ENCODE results near the gene DHCR24.

DHCR24 gene

DNA sequence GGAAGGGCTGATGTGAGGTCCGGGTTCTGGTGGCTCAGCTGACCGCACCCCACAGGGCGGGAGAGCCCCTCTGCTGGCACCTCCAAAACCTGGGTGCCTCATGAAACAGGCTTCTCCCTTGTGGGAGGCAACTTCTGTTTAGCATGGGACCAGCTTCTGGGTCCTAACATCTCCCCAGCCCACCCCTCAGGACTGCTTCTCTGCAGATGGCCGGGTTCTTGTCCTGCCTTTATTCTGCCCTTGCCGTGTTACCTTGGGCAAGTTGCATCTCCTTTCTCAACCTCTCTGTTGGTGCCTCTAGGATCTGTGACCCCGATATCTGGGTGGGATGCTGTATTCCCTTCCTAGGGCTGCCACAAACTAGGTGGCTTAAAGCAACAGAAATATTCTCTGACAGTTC, 70.9 kb downstream of the DHCR24 start (continued):
- TF ChIP-seq ZNF521 (tag by site-specific recombination; IDR thresholded peaks at IDR 0.05) (no peak), ZNF623 (tag by site-specific recombination; IDR thresholded peaks at IDR 0.05) (no peak), ZNF146 (tag by site-specific recombination; IDR thresholded peaks at IDR 0.05) (no peak), ZNF548 (tag by site-specific recombination; IDR thresholded peaks at IDR 0.05) (no peak), ZNF529 (tag by site-specific recombination; IDR thresholded peaks at IDR 0.05; ENCODE audit: insufficient replicate concordance) (no peak), ZNF610 (tag by site-specific recombination; IDR thresholded peaks at IDR 0.05; ENCODE audit: borderline replicate concordance) (no peak), ZNF426 (tag by site-specific recombination; IDR thresholded peaks at IDR 0.05) (no peak), ZNF2 (tag by site-specific recombination; IDR thresholded peaks at IDR 0.05) (no peak)
- TF ChIP-seq, protein P1, sequence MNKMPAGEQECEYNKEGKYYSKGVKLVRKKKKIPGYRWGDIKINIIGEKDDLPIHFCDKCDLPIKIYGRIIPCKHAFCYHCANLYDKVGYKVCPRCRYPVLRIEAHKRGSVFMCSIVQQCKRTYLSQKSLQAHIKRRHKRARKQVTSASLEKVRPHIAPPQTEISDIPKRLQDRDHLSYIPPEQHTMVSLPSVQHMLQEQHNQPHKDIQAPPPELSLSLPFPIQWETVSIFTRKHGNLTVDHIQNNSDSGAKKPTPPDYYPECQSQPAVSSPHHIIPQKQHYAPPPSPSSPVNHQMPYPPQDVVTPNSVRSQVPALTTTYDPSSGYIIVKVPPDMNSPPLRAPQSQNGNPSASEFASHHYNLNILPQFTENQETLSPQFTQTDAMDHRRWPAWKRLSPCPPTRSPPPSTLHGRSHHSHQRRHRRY (tag by site-specific recombination; IDR thresholded peaks at IDR 0.05), result no peak

DNA sequence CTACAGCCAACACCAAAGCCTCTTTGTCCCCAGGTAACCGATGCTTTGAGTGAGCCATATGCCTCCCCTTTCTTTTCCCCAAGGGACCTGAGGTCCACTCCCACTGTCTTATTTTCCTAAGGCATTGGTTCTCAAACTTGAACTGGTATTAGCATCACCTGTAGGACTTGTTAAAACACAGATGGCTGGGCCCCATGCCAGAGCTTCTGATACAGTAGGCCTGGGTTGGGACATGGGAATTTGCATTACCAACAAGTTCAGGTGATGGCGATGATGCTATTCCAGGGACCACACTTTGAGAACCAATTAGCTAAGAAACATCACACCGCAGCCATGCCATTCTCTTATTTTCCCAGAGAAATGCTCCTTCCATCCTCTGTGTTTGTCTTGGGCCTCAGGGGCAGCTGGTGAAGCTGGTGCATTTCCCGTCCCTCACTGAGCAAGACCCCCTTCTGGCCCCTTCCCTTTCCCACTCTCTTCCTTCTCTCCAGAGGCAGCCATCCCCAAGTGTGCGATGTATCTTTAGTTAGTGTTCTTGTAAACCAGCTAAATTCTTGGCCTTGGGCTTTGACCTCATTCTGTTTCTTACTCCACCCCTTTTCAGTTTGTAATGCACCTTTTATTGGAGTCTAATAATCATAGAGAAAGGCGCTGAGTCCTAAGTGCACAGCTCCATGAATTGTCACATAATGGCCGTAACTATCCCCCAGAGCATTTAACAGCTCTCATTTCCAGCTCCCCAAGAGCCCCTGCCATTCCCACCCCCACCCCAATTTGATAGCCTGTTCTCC, 71.7 kb downstream of the DHCR24 start:
- Histone ChIP-seq H3K27ac (ENCODE audit: extremely low read depth, low read depth, low read length) (no peak overlapping the region), H3K4me3 (ENCODE audit: low read depth, low read length) (no peak overlapping the region), H3K4me1 (ENCODE audit: control insufficient read depth, insufficient read depth, low read length) (no peaks in the 10 kb centered on the region), H3K36me3 (ENCODE audit: control insufficient read depth in 2 of 2, insufficient read depth in 1 of 2, low read length in 2 of 2) (no peaks in the 10 kb centered on the region), H3K9me3 (ENCODE audit: control insufficient read depth, insufficient read depth, low read depth, low read length) (no peaks in the 10 kb centered on the region)
- no peak for TF ChIP-seq ZSCAN23 (tag by site-specific recombination; IDR thresholded peaks at IDR 0.05)
- TF ChIP-seq ZNF664 (tag by site-specific recombination; IDR thresholded peaks at IDR 0.05), result no peak
- no peak for TF ChIP-seq HOXA7 (CRISPR knock-in tag; IDR thresholded peaks at IDR 0.05; ENCODE audit: borderline replicate concordance)
- TF ChIP-seq SETDB1 (IDR thresholded peaks at IDR 0.05; ENCODE audit: insufficient read length, low read length), result no peak
- TF ChIP-seq, protein P2, sequence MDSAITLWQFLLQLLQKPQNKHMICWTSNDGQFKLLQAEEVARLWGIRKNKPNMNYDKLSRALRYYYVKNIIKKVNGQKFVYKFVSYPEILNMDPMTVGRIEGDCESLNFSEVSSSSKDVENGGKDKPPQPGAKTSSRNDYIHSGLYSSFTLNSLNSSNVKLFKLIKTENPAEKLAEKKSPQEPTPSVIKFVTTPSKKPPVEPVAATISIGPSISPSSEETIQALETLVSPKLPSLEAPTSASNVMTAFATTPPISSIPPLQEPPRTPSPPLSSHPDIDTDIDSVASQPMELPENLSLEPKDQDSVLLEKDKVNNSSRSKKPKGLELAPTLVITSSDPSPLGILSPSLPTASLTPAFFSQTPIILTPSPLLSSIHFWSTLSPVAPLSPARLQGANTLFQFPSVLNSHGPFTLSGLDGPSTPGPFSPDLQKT (IDR thresholded peaks at IDR 0.05; ENCODE audit: borderline replicate concordance, low read depth, low read length), result no peak
- no peak for TF ChIP-seq ZSCAN30 (tag by site-specific recombination; IDR thresholded peaks at IDR 0.05)
- ChIA-PET CTCF (interaction anchor here (1.1 to 1.4 kb wide), 2 partner anchors 70 to 130 kb away, joined by 3 to 5 read pairs; no protein-coding TSS in a partner anchor), POLR2A (no interaction called here)

DNA sequence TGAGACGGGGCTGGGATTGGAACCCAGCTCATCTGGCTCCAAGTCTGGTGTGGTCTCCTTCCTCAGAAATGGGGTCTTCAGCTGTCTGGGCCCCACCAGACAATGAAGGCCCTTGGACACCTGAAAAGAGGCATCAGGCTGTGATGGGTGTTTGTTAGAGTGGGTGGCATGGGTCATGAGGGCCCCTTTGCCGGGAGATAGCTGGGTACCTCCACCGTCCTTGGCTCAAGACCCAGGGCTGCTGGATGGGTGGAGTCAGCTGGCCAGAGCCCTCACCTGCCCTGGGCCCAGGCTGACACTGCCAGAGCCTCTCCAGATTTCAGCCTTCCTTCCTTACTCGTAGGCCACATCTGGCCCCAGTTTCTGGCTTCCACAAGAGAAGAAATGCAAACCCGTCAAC, 72.4 kb downstream of the DHCR24 start:
- Histone ChIP-seq H3K27ac (ENCODE audit: extremely low read depth, low read depth, low read length) (no peak overlapping the region), H3K36me3 (ENCODE audit: control insufficient read depth in 2 of 2, insufficient read depth in 1 of 2, low read length in 2 of 2) (no peaks in the 10 kb centered on the region), H3K9me3 (ENCODE audit: control insufficient read depth, insufficient read depth, low read depth, low read length) (no peaks in the 10 kb centered on the region), H3K4me1 (ENCODE audit: control insufficient read depth, insufficient read depth, low read length) (no peaks in the 10 kb centered on the region), H3K4me3 (ENCODE audit: low read depth, low read length) (no peak overlapping the region)
- TF ChIP-seq MYNN (tag by site-specific recombination; IDR thresholded peaks at IDR 0.05; ENCODE audit: borderline replicate concordance), result no peak
- ChIA-PET POLR2A (no interaction called here), CTCF (interaction anchor here (1.1 kb wide), 1 partner anchor 71 kb away, joined by 3 read pairs; no protein-coding TSS in a partner anchor)

DNA sequence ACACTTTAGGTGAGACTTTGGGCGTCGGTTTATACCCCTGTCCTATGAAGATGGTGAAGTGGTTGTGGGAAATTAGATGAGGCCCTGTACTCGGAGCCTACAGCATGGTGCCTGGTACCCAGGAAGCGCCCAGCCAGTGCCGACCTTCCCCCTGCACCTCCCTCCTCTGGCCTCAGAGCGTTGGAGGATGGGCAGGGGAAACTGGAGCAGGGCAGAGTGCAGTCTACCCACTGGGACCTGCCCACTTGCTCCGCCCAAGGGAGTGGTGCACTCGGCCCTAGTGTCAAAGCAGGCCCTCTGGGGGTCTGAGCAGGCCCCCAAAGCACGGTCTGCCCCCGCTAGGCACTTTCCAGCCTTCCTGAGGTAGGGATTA, 72.9 kb downstream of the DHCR24 start:
- Histone ChIP-seq H3K27ac (ENCODE audit: extremely low read depth, low read depth, low read length) (no peak overlapping the region), H3K36me3 (ENCODE audit: control insufficient read depth in 2 of 2, insufficient read depth in 1 of 2, low read length in 2 of 2) (no peaks in the 10 kb centered on the region), H3K4me3 (ENCODE audit: low read depth, low read length) (no peak overlapping the region), H3K4me1 (ENCODE audit: control insufficient read depth, insufficient read depth, low read length) (no peaks in the 10 kb centered on the region), H3K9me3 (ENCODE audit: control insufficient read depth, insufficient read depth, low read depth, low read length) (no peaks in the 10 kb centered on the region)
- CTCF ChIA-PET, result interaction anchor here (0.6 to 0.7 kb wide), 3 partner anchors 9 to 745 kb away, joined by 3 to 4 read pairs (median 4); no protein-coding TSS in a partner anchor
- POLR2A ChIA-PET, result no interaction called here
- TF ChIP-seq, protein P3, sequence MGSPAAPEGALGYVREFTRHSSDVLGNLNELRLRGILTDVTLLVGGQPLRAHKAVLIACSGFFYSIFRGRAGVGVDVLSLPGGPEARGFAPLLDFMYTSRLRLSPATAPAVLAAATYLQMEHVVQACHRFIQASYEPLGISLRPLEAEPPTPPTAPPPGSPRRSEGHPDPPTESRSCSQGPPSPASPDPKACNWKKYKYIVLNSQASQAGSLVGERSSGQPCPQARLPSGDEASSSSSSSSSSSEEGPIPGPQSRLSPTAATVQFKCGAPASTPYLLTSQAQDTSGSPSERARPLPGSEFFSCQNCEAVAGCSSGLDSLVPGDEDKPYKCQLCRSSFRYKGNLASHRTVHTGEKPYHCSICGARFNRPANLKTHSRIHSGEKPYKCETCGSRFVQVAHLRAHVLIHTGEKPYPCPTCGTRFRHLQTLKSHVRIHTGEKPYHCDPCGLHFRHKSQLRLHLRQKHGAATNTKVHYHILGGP (tag by site-specific recombination; IDR thresholded peaks at IDR 0.05), result no peak
- TF ChIP-seq, protein P4, sequence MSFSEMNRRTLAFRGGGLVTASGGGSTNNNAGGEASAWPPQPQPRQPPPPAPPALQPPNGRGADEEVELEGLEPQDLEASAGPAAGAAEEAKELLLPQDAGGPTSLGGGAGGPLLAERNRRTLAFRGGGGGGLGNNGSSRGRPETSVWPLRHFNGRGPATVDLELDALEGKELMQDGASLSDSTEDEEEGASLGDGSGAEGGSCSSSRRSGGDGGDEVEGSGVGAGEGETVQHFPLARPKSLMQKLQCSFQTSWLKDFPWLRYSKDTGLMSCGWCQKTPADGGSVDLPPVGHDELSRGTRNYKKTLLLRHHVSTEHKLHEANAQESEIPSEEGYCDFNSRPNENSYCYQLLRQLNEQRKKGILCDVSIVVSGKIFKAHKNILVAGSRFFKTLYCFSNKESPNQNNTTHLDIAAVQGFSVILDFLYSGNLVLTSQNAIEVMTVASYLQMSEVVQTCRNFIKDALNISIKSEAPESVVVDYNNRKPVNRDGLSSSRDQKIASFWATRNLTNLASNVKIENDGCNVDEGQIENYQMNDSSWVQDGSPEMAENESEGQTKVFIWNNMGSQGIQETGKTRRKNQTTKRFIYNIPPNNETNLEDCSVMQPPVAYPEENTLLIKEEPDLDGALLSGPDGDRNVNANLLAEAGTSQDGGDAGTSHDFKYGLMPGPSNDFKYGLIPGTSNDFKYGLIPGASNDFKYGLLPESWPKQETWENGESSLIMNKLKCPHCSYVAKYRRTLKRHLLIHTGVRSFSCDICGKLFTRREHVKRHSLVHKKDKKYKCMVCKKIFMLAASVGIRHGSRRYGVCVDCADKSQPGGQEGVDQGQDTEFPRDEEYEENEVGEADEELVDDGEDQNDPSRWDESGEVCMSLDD (tag by site-specific recombination; IDR thresholded peaks at IDR 0.05), result no peak
- no peak for TF ChIP-seq ZNF394 (tag by site-specific recombination; IDR thresholded peaks at IDR 0.05; ENCODE audit: borderline replicate concordance)
- TF ChIP-seq, protein P5, sequence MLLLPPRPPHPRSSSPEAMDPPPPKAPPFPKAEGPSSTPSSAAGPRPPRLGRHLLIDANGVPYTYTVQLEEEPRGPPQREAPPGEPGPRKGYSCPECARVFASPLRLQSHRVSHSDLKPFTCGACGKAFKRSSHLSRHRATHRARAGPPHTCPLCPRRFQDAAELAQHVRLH (tag by site-specific recombination; IDR thresholded peaks at IDR 0.05), result no peak
- TF ChIP-seq ZNF629 (tag by site-specific recombination; IDR thresholded peaks at IDR 0.05), result no peak
- TF ChIP-seq ZNF16 (tag by site-specific recombination; IDR thresholded peaks at IDR 0.05; ENCODE audit: low read depth), result no peak
- TF ChIP-seq ZFP37 (tag by site-specific recombination; IDR thresholded peaks at IDR 0.05), result no peak

All from HEK293 (cell line).